HUES48 (cell line): ENCODE measurements around the gene ITPR3.

Experiments used
- H3K27ac ChIP-seq: one replicate; pipeline ENCODE4 v1.7.0; 2013; ENCODE audit warnings: low read depth, low read length, inconsistent platforms
- H3K27me3 ChIP-seq: 2 replicates; pipeline ENCODE4 v1.6.1; 2013; ENCODE audit warnings: mild to moderate bottlenecking, low read length; ENCODE audit not compliant: control insufficient read depth, insufficient read depth
- H3K36me3 ChIP-seq: 2 replicates; pipeline ENCODE4 v1.6.1; 2013; ENCODE audit warnings: low read length; ENCODE audit not compliant: control insufficient read depth, insufficient read depth
- H3K4me1 ChIP-seq: 2 replicates; pipeline ENCODE4 v1.6.1; 2013; ENCODE audit warnings: mild to moderate bottlenecking, low read length; ENCODE audit not compliant: control insufficient read depth, insufficient read depth
- H3K4me3 ChIP-seq: 2 replicates; pipeline ENCODE4 v1.5.1; 2013; ENCODE audit warnings: mild to moderate bottlenecking, low read depth, low read length
- H3K9ac ChIP-seq: 2 replicates; pipeline ENCODE4 v1.6.1; 2013; ENCODE audit warnings: mild to moderate bottlenecking, low read depth, low read length, moderate library complexity
- H3K9me3 ChIP-seq: 2 replicates; pipeline ENCODE4 v1.6.1; 2013; ENCODE audit warnings: low read length; ENCODE audit not compliant: control insufficient read depth, insufficient read depth

Gene ITPR3

GRCh38 chr6:33745548-33745947, 124.4 kb downstream of the ITPR3 start:
- H3K27me3 ChIP-seq = no peaks in the 10 kb centered on the region; the same call in 1 of the 2 replicates
- H3K4me3 ChIP-seq = no peak overlapping the region
- H3K27ac ChIP-seq = peak overlapping the region; percentile 24
- no peak overlapping the region for H3K9ac ChIP-seq
- no peaks in the 10 kb centered on the region for H3K9me3 ChIP-seq
- H3K36me3 ChIP-seq = no peaks in the 10 kb centered on the region
- peaks cover 25% of the 10 kb centered on the region for H3K4me1 ChIP-seq
